H1 (cell line): ENCODE data around the gene RHOH. TPM values are rescaled to one million over a fixed set of nuclear protein-coding genes. Genes with fewer than 3 reads are reported as not detected.

Experiments used
- CTCF ChIA-PET: fragments of 300-600 bp; sonication (Branson Sonifier 250); formaldehyde crosslinking; loops from one replicate; lab custom pipeline; 2021; ENCODE audit not compliant: partially characterized antibody; lab: Charles Lee
- POLR2A ChIA-PET: fragments of 300-600 bp; sonication (Branson Sonifier 250); formaldehyde crosslinking; loops from one replicate; lab custom pipeline; 2021; ENCODE audit warnings: inconsistent platforms; ENCODE audit not compliant: partially characterized antibody; lab: Charles Lee
- DNase-seq, 2 experiments: peaks; one replicate each; pipeline versions ENCODE4 v3.0.0 to v3.0.0-alpha.2; 2010 to 2022; ENCODE audit warnings: low spot score in 2 of 2, low read depth in 1 of 2, mixed read lengths in 1 of 2
- FAIRE-seq: peaks from 2 replicates; lab custom pipeline; 2011; peaks lifted over from hg19 to GRCh38; lab: Jason Lieb, UNC
- H2AFZ ChIP-seq: 2 replicates; pipeline ENCODE4 v1.8.1; 2012; ENCODE audit warnings: low read length, inconsistent platforms
- H2AK5ac ChIP-seq: 2 replicates; pipeline ENCODE4 v1.6.1; 2013; ENCODE audit warnings: low read depth, low read length
- H2BK120ac ChIP-seq: replicated peaks from 2 replicates; pipeline ENCODE3; 2013; ENCODE audit warnings: low read depth, low read length, inconsistent platforms
- H2BK12ac ChIP-seq: 2 replicates; pipeline ENCODE4 v1.6.1; 2013; ENCODE audit warnings: low read depth, low read length
- H2BK15ac ChIP-seq: 2 replicates; pipeline ENCODE4 v1.6.1; 2013; ENCODE audit warnings: low read length
- H2BK20ac ChIP-seq: 2 replicates; pipeline ENCODE4 v1.6.1; 2013; ENCODE audit warnings: low read length
- H2BK5ac ChIP-seq: 2 replicates; pipeline ENCODE4 v1.6.1; 2013; ENCODE audit warnings: low read depth, low read length
- H3K14ac ChIP-seq: 2 replicates; pipeline ENCODE4 v1.6.1; 2013; ENCODE audit warnings: inconsistent platforms; ENCODE audit not compliant: insufficient read length
- H3K18ac ChIP-seq: 2 replicates; pipeline ENCODE4 v1.6.1; 2013; ENCODE audit warnings: low read length; ENCODE audit errors: extremely low read depth
- H3K23ac ChIP-seq: 2 replicates; pipeline ENCODE4 v1.6.1; 2013; ENCODE audit warnings: inconsistent platforms; ENCODE audit not compliant: insufficient read length
- H3K23me2 ChIP-seq: 2 replicates; pipeline ENCODE4 v1.6.1; 2013; ENCODE audit warnings: low read depth, low read length
- H3K27ac ChIP-seq: 2 replicates; pipeline ENCODE4 v1.6.1; 2011; ENCODE audit warnings: low read depth, low read length, inconsistent platforms
- H3K27me3 ChIP-seq, 4 experiments: replicated peaks in 1 of 4; 1 replicate in 1 of 4; 2 replicates in 3 of 4; pipeline versions ENCODE4 v1.6.1 to v1.8.1; 2011 to 2013; ENCODE audit warnings: low read length in 3 of 4, mild to moderate bottlenecking in 3 of 4, inconsistent platforms in 2 of 4, mixed read lengths in 2 of 4, moderate library complexity in 1 of 4; ENCODE audit not compliant: control insufficient read depth in 3 of 4, insufficient read depth in 3 of 4; ENCODE audit errors: extremely low read depth in 1 of 4
- H3K36me3 ChIP-seq, 4 experiments: 2 replicates each; pipeline versions ENCODE4 v1.6.1 to v1.8.1; 2011 to 2013; ENCODE audit warnings: mild to moderate bottlenecking in 4 of 4, low read length in 3 of 4, moderate library complexity in 2 of 4, control low read depth in 1 of 4, inconsistent platforms in 1 of 4; ENCODE audit not compliant: insufficient read depth in 4 of 4, control insufficient read depth in 2 of 4
- H3K4ac ChIP-seq: replicated peaks from 2 replicates; pipeline ENCODE3; 2013; ENCODE audit warnings: low read length, low read depth, mixed read lengths, inconsistent platforms; ENCODE audit not compliant: insufficient read length
- H3K4me1 ChIP-seq, 4 experiments: replicated peaks in 1 of 4; 1 replicate in 1 of 4; 2 replicates in 3 of 4; pipeline versions ENCODE4 v1.6.1 to v1.8.1; 2011 to 2013; ENCODE audit warnings: low read length in 3 of 4, inconsistent platforms in 2 of 4, mixed read lengths in 1 of 4; ENCODE audit not compliant: insufficient read depth in 4 of 4, control insufficient read depth in 3 of 4
- H3K4me2 ChIP-seq, 2 experiments: 2 replicates each; pipeline versions ENCODE4 v1.6.1 to v1.8.1; 2011 to 2013; ENCODE audit warnings: low read depth in 2 of 2, low read length in 2 of 2, control low read depth in 1 of 2, inconsistent platforms in 1 of 2, mild to moderate bottlenecking in 1 of 2; ENCODE audit not compliant: insufficient read depth in 1 of 2
- H3K4me3 ChIP-seq, 4 experiments: fragments of 200-600, 300-600 bp in 1 of 4; sonication (generic), shearing (Covaris generic), sonication (Bioruptor Twin) in 1 of 4; 2 replicates each; pipeline versions ENCODE4 v1.5.1 to v1.8.1; 2011 to 2016; ENCODE audit warnings: low read length in 4 of 4, low read depth in 3 of 4, control low read depth in 2 of 4, inconsistent platforms in 2 of 4, mild to moderate bottlenecking in 2 of 4, mixed read lengths in 1 of 4, moderate library complexity in 1 of 4; ENCODE audit not compliant: insufficient read depth in 2 of 4; ENCODE audit errors: extremely low read depth in 1 of 4
- H3K56ac ChIP-seq: replicated peaks from 2 replicates; pipeline ENCODE3; 2013; ENCODE audit warnings: low read depth, mild to moderate bottlenecking, mixed read lengths, low read length, inconsistent platforms; ENCODE audit not compliant: insufficient read length
- H3K79me1 ChIP-seq: 2 replicates; pipeline ENCODE4 v1.6.1; 2013; ENCODE audit warnings: low read depth, low read length, control low read depth
- H3K79me2 ChIP-seq, 2 experiments: 2 replicates each; pipeline versions ENCODE4 v1.6.1 to v1.8.1; 2012 to 2013; ENCODE audit warnings: low read length in 2 of 2, mild to moderate bottlenecking in 2 of 2, inconsistent platforms in 1 of 2; ENCODE audit not compliant: insufficient read depth in 2 of 2, control insufficient read depth in 1 of 2
- H3K9ac ChIP-seq, 4 experiments: replicated peaks in 1 of 4; 1 replicate in 1 of 4; 2 replicates in 3 of 4; pipeline versions ENCODE4 v1.6.1 to v1.8.1; 2011 to 2013; ENCODE audit warnings: low read depth in 3 of 4, low read length in 3 of 4, control low read depth in 2 of 4, mild to moderate bottlenecking in 2 of 4, moderate library complexity in 2 of 4, inconsistent platforms in 1 of 4; ENCODE audit errors: extremely low read depth in 1 of 4
- H3K9me3 ChIP-seq, 2 experiments: 2 replicates each; pipeline versions ENCODE4 v1.6.1 to v1.8.1; 2012 to 2013; ENCODE audit warnings: mild to moderate bottlenecking in 2 of 2, moderate library complexity in 2 of 2, control low read depth in 1 of 2, inconsistent platforms in 1 of 2, low read depth in 1 of 2, low read length in 1 of 2, mixed read lengths in 1 of 2; ENCODE audit not compliant: insufficient read depth in 2 of 2
- H4K20me1 ChIP-seq, 2 experiments: replicated peaks in 1 of 2; 2 replicates each; pipeline versions ENCODE3 to v1.8.1; 2011 to 2013; ENCODE audit warnings: inconsistent platforms in 2 of 2, low read length in 2 of 2, mild to moderate bottlenecking in 1 of 2; ENCODE audit not compliant: insufficient read depth in 2 of 2, control insufficient read depth in 1 of 2
- H4K5ac ChIP-seq: 2 replicates; pipeline ENCODE4 v1.6.1; 2013; ENCODE audit warnings: low read length, low read depth, mixed read lengths, inconsistent platforms; ENCODE audit not compliant: insufficient read length
- H4K8ac ChIP-seq: 2 replicates; pipeline ENCODE4 v1.8.0; 2013; ENCODE audit warnings: mild to moderate bottlenecking, moderate library complexity, low read length, inconsistent platforms; ENCODE audit not compliant: insufficient read depth; ENCODE audit errors: extremely low read depth
- H4K91ac ChIP-seq: replicated peaks from 2 replicates; pipeline ENCODE3; 2013; ENCODE audit warnings: low read length, mixed read lengths, inconsistent platforms; ENCODE audit not compliant: insufficient read length
- JUN ChIP-seq: IDR thresholded peaks from 2 replicates; pipeline ENCODE4 v1.6.1; 2011; ENCODE audit warnings: low read depth, mild to moderate bottlenecking, improper control_type of control experiment, low read length
- RBBP5 ChIP-seq: IDR thresholded peaks from 2 replicates; pipeline ENCODE4 v1.7.1; 2012; ENCODE audit warnings: low read depth, mild to moderate bottlenecking, inconsistent platforms, low read length, moderate library complexity, borderline replicate concordance
- RFX5 ChIP-seq: IDR thresholded peaks from 2 replicates; pipeline ENCODE4 v1.6.1; 2011; ENCODE audit warnings: low read depth, low read length, improper control_type of control experiment, borderline replicate concordance
- SAP30 ChIP-seq: fragments of 300-600 bp; sonication (generic); IDR thresholded peaks from 2 replicates; pipeline ENCODE4 v1.7.1; 2012; ENCODE audit warnings: low read length, moderate library complexity, mild to moderate bottlenecking, inconsistent platforms; ENCODE audit not compliant: insufficient read depth, insufficient replicate concordance
- WGBS, 2 experiments: shearing (Covaris generic) in 1 of 2; methylation state at CpG; one replicate each; pipeline versions ENCODE4 v1.1.6 to v1.1.7; 2013 to 2015; ENCODE audit warnings: low lambda C conversion rate in 2 of 2, mixed read lengths in 2 of 2, inconsistent platforms in 1 of 2, low coverage in 1 of 2, missing lambda C conversion rate in 1 of 2; ENCODE audit not compliant: insufficient replicate concordance in 2 of 2, insufficient coverage in 1 of 2, insufficient read length in 1 of 2; ENCODE audit errors: extremely low coverage in 1 of 2, missing lambda C conversion rate in 1 of 2; 5-methylcytosine and 5-hydroxymethylcytosine counted together
- polyA plus RNA-seq, 7 experiments: library from polyadenylated mRNA; depleted of rRNA in 3 of 7; stranded (reverse) in 5 of 7; unstranded in 2 of 7; fragments of >200 nt in 5 of 7; fragments of 200-250 nt in 2 of 7; gene quantifications; 1 replicate in 5 of 7; 2 replicates in 1 of 7; 4 replicates in 1 of 7; pipeline versions ENCODE4 v1.2.1 to v1.2.3, GENCODE V29; 2011 to 2013; ENCODE audit warnings: missing spikeins in 2 of 7, mixed read lengths in 2 of 7
- total RNA-seq: library from RNA; stranded (reverse); fragmentation: NEBNext Ultra II Directional; extraction: Animal tissue kit (Norgen Biotek cat#: 25700); gene quantifications from 2 replicates; pipeline ENCODE4 v1.2.1, GENCODE V29; 2021
- TF ChIP-seq, protein P1 (sequence below): IDR thresholded peaks from 2 replicates; pipeline ENCODE4 v1.6.1; 2012; ENCODE audit warnings: inconsistent platforms

The RHOH gene
- total and polyA plus RNA-seq, 2 of the 8 experiments (the other 6 are each of a cell fraction or from before 2014, with no cell fraction given), result 5.9 to 6.9 TPM

- Histone ChIP-seq H3K56ac (no peak overlapping the region), H3K4me3 (no peak overlapping the region), H3K4me1 (peaks cover 0 to 3% (median 0%) of the 10 kb centered on the region in 4 experiments; a peak in 4 of 7 replicates), H3K27ac (no peak overlapping the region), H3K4me2 (no peak overlapping the region), H4K8ac (no peak overlapping the region), H4K91ac (no peak overlapping the region), H2AFZ (no peak overlapping the region), H3K9me3 (no peaks in the 10 kb centered on the region), H2BK15ac (no peak overlapping the region), H3K36me3 (no peaks in the 10 kb centered on the region), H2BK120ac (no peak overlapping the region), H2BK5ac (no peak overlapping the region), H4K5ac (no peak overlapping the region), H3K27me3 (no peaks in the 10 kb centered on the region), H3K79me1 (no peaks in the 10 kb centered on the region), H3K9ac (no peak overlapping the region), H2BK12ac (no peak overlapping the region), H3K23me2 (no peaks in the 10 kb centered on the region), H3K4ac (no peak overlapping the region), H2BK20ac (no peak overlapping the region), H3K79me2 (no peaks in the 10 kb centered on the region), H4K20me1 (no peaks in the 10 kb centered on the region), H3K23ac (no peak overlapping the region), H2AK5ac (no peak overlapping the region), H3K18ac (no peak overlapping the region), H3K14ac (no peak overlapping the region)
- DNase-seq (no peak), FAIRE-seq (no peak)
- POLR2A ChIA-PET, result no interaction called here
- CTCF ChIA-PET, result interaction anchor here (1.4 kb wide), 1 partner anchor 142 kb away, joined by 3 read pairs; no protein-coding TSS in a partner anchor
- 92% methylated on average over 3 of the region's 3 CpGs; no CpG with 5 or more reads in 1 of the 2 experiments for WGBS, 2 experiments
- TF ChIP-seq RBBP5 (no peak), RFX5 (no peak), JUN (no peak), SAP30 (no peak)
- TF ChIP-seq, protein P1, sequence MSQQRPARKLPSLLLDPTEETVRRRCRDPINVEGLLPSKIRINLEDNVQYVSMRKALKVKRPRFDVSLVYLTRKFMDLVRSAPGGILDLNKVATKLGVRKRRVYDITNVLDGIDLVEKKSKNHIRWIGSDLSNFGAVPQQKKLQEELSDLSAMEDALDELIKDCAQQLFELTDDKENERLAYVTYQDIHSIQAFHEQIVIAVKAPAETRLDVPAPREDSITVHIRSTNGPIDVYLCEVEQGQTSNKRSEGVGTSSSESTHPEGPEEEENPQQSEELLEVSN, result no peak
Observed at GRCh38 chr4:40182954-40183353, 13.9 kb upstream of the RHOH start.
